Transverse colon (tissue), 4 donors: ENCODE data around the gene KCP.

Source experiments
- CTCF ChIP-seq, 5 experiments: fragments of 200-600 bp in 3 of 5; fragments of 450-650 bp in 2 of 5; sonication (generic) in 3 of 5; IDR thresholded peaks; 1 replicate in 2 of 5; 2 replicates in 3 of 5; pipeline ENCODE4 v1.5.1; 2016 to 2017; ENCODE audit warnings: antibody characterized with exemption in 5 of 5, inconsistent platforms in 3 of 5, mild to moderate bottlenecking in 2 of 5, moderate library complexity in 1 of 5
- EP300 ChIP-seq: sonication (generic); formaldehyde crosslinking; IDR thresholded peaks from one replicate; pipeline ENCODE4 v1.6.1; 2017; ENCODE audit warnings: antibody characterized with exemption, low read depth
- POLR2A ChIP-seq: fragments of 450-650 bp; IDR thresholded peaks from one replicate; pipeline ENCODE4 v1.6.1; 2016; ENCODE audit warnings: antibody characterized with exemption, mild to moderate bottlenecking, moderate library complexity
- POLR2AphosphoS5 ChIP-seq, 3 donors: sonication (generic); formaldehyde crosslinking; IDR thresholded peaks; one replicate each; pipeline ENCODE4 v1.6.1; 2016; ENCODE audit warnings: antibody characterized with exemption in 3 of 3

- no peak for TF ChIP-seq POLR2A
- no peak for TF ChIP-seq CTCF (IDR thresholded peaks at IDR 0.05)
- no peak for TF ChIP-seq POLR2AphosphoS5 (IDR thresholded peaks at IDR 0.05)
- TF ChIP-seq EP300 = no peak
These were observed 35.3 kb upstream of the KCP start for GRCh38 chr7:128945668-128946366.
